Neural cell (in vitro differentiated cells): Measurements from ENCODE around the gene SCYL1.

Experiments
- EZH2 ChIP-seq: fragments of 200-600, 300-800 bp; shearing (Covaris generic), sonication (generic); IDR thresholded peaks from 2 replicates; pipeline ENCODE4 v1.6.1; 2014; ENCODE audit warnings: antibody characterized with exemption, low read length, borderline replicate concordance, mild to moderate bottlenecking; ENCODE audit not compliant: insufficient read depth, poor library complexity, severe bottlenecking
- MXI1 ChIP-seq: fragments of 450-650 bp; conservative IDR thresholded peaks from 2 replicates; pipeline ENCODE4 v1.6.1; 2014; ENCODE audit warnings: antibody characterized with exemption, mild to moderate bottlenecking; ENCODE audit not compliant: poor library complexity, severe bottlenecking
- POLR2AphosphoS5 ChIP-seq: IDR thresholded peaks from 2 replicates; pipeline ENCODE4 v1.6.1; 2012
- TF ChIP-seq, protein P1 (sequence below): fragments of 450-650 bp; IDR thresholded peaks from 2 replicates; pipeline ENCODE4 v1.5.1; 2014; ENCODE audit warnings: antibody characterized with exemption, mild to moderate bottlenecking, moderate library complexity; ENCODE audit not compliant: poor library complexity, severe bottlenecking

DNA sequence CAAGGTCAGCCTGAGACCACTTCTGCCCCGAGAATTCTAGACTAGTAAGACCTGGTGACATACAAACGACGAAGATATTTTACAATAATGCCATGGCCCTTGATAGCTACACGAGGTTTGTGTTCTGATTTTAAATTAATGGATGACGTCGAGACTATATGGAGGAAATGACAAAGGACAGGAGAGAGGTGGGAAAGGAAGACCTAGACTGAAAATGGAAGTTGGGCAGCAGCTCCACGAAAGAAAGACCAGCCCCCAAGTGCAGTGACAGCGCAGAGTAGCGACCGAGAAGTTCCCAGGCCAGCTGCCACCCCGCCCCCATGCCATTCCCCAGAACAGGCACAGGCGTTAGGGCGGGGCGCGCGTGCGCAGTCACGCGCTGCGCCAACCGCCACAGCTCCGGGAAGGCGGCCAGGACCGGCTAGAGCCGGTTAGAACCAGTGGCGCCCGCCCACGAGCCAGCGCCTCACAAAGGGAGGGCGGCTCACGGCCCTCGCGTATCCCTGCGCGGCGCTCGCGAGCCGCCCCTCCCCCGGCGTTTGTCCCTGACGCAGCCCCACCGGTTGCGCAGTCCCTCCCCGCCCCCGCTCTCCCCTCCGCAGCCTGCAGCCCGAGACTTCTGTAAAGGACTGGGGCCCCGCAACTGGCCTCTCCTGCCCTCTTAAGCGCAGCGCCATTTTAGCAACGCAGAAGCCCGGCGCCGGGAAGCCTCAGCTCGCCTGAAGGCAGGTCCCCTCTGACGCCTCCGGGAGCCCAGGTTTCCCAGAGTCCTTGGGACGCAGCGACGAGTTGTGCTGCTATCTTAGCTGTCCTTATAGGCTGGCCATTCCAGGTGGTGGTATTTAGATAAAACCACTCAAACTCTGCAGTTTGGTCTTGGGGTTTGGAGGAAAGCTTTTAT is 27.5 kb upstream of the SCYL1 start:
- TF ChIP-seq, protein P1, sequence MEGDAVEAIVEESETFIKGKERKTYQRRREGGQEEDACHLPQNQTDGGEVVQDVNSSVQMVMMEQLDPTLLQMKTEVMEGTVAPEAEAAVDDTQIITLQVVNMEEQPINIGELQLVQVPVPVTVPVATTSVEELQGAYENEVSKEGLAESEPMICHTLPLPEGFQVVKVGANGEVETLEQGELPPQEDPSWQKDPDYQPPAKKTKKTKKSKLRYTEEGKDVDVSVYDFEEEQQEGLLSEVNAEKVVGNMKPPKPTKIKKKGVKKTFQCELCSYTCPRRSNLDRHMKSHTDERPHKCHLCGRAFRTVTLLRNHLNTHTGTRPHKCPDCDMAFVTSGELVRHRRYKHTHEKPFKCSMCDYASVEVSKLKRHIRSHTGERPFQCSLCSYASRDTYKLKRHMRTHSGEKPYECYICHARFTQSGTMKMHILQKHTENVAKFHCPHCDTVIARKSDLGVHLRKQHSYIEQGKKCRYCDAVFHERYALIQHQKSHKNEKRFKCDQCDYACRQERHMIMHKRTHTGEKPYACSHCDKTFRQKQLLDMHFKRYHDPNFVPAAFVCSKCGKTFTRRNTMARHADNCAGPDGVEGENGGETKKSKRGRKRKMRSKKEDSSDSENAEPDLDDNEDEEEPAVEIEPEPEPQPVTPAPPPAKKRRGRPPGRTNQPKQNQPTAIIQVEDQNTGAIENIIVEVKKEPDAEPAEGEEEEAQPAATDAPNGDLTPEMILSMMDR: no peak
- TF ChIP-seq POLR2AphosphoS5 (peak; percentile 88), MXI1 (peak; percentile 21), EZH2 (no peak)
